Calu3 (cell line): ENCODE results near the gene CXCL6. TPM values are rescaled to one million over a fixed set of nuclear protein-coding genes. Genes with fewer than 3 reads are reported as not detected.

Experiments used
- BruUV-seq: library from RNA; stranded (reverse); fragments of 400-500 nt; replicated peaks from 2 replicates; lab custom pipeline; 2021; lab: Mats Ljungman, UMichigan
- CTCF ChIA-PET: fragments of 300-600 bp; sonication (Branson Sonifier 250); formaldehyde crosslinking; loops from one replicate; lab custom pipeline; 2022; ENCODE audit warnings: antibody characterized with exemption; lab: Charles Lee
- DNase-seq: peaks from one replicate; pipeline ENCODE4 v3.0.0; 2022
- H3K27ac Mint-ChIP-seq: one replicate; pipeline ENCODE4 v1.8.0; 2022; ENCODE audit warnings: mixed read lengths; ENCODE audit not compliant: unreplicated experiment
- H3K27me3 Mint-ChIP-seq: one replicate; pipeline ENCODE4 v1.8.0; 2022; ENCODE audit warnings: mixed read lengths; ENCODE audit not compliant: unreplicated experiment
- H3K36me3 Mint-ChIP-seq: one replicate; pipeline ENCODE4 v1.8.0; 2022; ENCODE audit warnings: mild to moderate bottlenecking, moderate library complexity, mixed read lengths; ENCODE audit not compliant: insufficient read depth, unreplicated experiment
- H3K4me1 Mint-ChIP-seq: one replicate; pipeline ENCODE4 v1.8.0; 2022; ENCODE audit warnings: mild to moderate bottlenecking, low read depth, mixed read lengths; ENCODE audit not compliant: unreplicated experiment
- H3K4me3 Mint-ChIP-seq: one replicate; pipeline ENCODE4 v1.8.0; 2022; ENCODE audit warnings: mild to moderate bottlenecking, low read depth, moderate library complexity, mixed read lengths; ENCODE audit not compliant: unreplicated experiment
- H3K9me3 Mint-ChIP-seq: one replicate; pipeline ENCODE4 v1.8.0; 2022; ENCODE audit warnings: low read depth, mixed read lengths; ENCODE audit not compliant: unreplicated experiment
- CTCF ChIP-seq: fragments of 200-600 bp; IDR thresholded peaks from one replicate; pipeline ENCODE4 v1.8.0; 2022; ENCODE audit warnings: antibody characterized with exemption; ENCODE audit not compliant: unreplicated experiment
- intact Hi-C: fragments of 100-400 bp; cut with micrococcal nuclease; formaldehyde crosslinking; loops from one replicate; pipeline ENCODE4 v1.10.0; 2022; ENCODE audit not compliant: unreplicated experiment
- total RNA-seq: library from RNA; stranded (reverse); gene quantifications from 2 replicates; pipeline ENCODE4 v1.2.3, GENCODE V29; 2022

The CXCL6 gene
- total RNA-seq, 1 experiment from 2014 or later = 91.0 TPM

GRCh38 chr4:73853718-73854473, 17.4 kb downstream of the CXCL6 start:
- H3K27me3 Mint-ChIP-seq = no peaks in the 10 kb centered on the region
- BruUV-seq = no TSS peak
- no peak overlapping the region for H3K27ac Mint-ChIP-seq
- CTCF ChIA-PET = no interaction called here
- no peaks in the 10 kb centered on the region for H3K9me3 Mint-ChIP-seq
- intact Hi-C loops = no loop called here
- no peaks in the 10 kb centered on the region for H3K4me1 Mint-ChIP-seq
- DNase-seq = no peak
- no peak for TF ChIP-seq CTCF
- no peaks in the 10 kb centered on the region for H3K36me3 Mint-ChIP-seq
- no peak overlapping the region for H3K4me3 Mint-ChIP-seq

DNA sequence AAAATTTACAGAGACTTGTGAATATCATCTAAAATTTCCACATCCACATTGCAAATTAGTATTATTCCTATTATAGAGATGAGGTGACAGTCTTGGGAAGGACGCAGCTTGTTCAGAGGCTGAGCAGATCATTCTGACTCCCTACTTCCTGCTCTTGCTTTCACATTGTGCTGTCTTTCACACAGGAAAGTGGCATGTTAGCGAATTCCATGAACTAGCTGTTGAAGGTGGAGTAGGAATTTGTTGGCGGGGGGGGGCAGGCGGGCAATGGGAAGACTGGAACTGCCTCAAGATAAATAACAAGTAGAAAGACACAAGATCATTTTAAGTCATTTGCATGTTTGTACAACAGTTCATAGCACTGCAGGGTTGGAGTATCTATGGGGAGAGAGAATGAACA, 18.9 kb downstream of the CXCL6 start:
- BruUV-seq = no TSS peak
- H3K36me3 Mint-ChIP-seq = no peaks in the 10 kb centered on the region
- no peaks in the 10 kb centered on the region for H3K9me3 Mint-ChIP-seq
- no peak overlapping the region for H3K27ac Mint-ChIP-seq
- H3K4me3 Mint-ChIP-seq = no peak overlapping the region
- CTCF ChIA-PET = interaction anchor here (0.6 to 1.0 kb wide), 4 partner anchors 9 to 168 kb away, joined by 3 read pairs; no protein-coding TSS in a partner anchor
- intact Hi-C loops = no loop called here
- no peak for DNase-seq
- no peak for TF ChIP-seq CTCF
- H3K4me1 Mint-ChIP-seq = no peaks in the 10 kb centered on the region
- no peaks in the 10 kb centered on the region for H3K27me3 Mint-ChIP-seq

DNA sequence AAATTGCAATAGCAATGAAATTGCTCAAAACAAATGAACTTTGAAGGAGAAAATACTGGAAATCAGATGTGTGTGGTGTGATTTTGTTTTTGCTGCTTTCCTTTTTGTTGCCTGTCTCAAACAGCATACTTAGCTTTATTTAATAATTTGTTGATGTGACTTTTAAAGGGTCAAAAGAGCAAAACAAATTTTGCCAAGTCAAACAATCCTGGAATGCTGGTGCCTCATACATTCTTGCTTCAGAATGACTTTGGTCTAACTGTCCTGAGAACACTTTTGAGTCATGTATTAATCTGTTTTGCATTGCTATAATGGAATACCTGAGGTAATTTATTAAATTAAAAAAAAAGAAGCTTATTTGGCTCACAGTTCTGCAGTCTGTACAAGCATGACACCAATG, 20.0 kb downstream of the CXCL6 start:
- no peaks in the 10 kb centered on the region for H3K4me1 Mint-ChIP-seq
- DNase-seq = no peak
- H3K4me3 Mint-ChIP-seq = no peak overlapping the region
- no peak overlapping the region for H3K27ac Mint-ChIP-seq
- no peaks in the 10 kb centered on the region for H3K9me3 Mint-ChIP-seq
- BruUV-seq = no TSS peak
- H3K36me3 Mint-ChIP-seq = no peaks in the 10 kb centered on the region
- TF ChIP-seq CTCF = no peak
- CTCF ChIA-PET = interaction anchor here (0.7 to 1.0 kb wide), 2 partner anchors 8 to 434 kb away, joined by 3 to 5 read pairs; no protein-coding TSS in a partner anchor
- H3K27me3 Mint-ChIP-seq = no peaks in the 10 kb centered on the region
- intact Hi-C loops = no loop called here

DNA sequence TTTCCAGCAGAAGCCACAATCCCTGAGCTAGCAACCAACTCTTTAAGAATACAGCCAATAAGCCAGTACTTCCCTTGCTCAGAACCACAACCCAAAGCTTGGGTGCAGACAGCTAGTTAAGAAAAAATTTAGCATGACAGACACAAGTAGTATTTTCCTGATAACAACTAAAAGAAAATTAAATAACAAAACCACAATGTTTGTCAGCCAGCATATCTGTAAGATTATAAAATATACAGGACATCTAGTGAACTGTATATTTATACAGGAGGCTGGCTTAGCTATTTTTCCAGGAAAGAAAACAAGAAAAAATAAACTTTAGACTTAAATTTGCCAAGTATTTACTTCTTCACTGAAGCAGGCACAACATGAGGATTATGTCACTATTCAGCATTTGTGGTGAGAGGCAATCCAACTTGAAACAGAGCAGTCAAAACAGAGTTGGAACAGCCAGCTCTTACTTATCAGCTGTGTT, 23.2 kb downstream of the CXCL6 start:
- TF ChIP-seq CTCF = no peak
- CTCF ChIA-PET = interaction anchor here (1.2 kb wide), 1 partner anchor 132 kb away, joined by 3 read pairs; no protein-coding TSS in a partner anchor
- BruUV-seq = no TSS peak
- DNase-seq = no peak
- no peak overlapping the region for H3K4me3 Mint-ChIP-seq
- H3K9me3 Mint-ChIP-seq = no peaks in the 10 kb centered on the region
- no peaks in the 10 kb centered on the region for H3K4me1 Mint-ChIP-seq
- intact Hi-C loops = loop anchor here (10.0 kb wide), 1 partner anchor 275 kb away; no protein-coding TSS in a partner anchor
- no peak overlapping the region for H3K27ac Mint-ChIP-seq
- H3K36me3 Mint-ChIP-seq = no peaks in the 10 kb centered on the region
- no peaks in the 10 kb centered on the region for H3K27me3 Mint-ChIP-seq
